Natural killer cell (primary cell): ENCODE results near the gene NCOA1. TPM values are rescaled to one million over a fixed set of nuclear protein-coding genes. Genes with fewer than 3 reads are reported as not detected.
A peak's percentile ranks its signal among the peaks of the same experiment; 100 is the strongest.

ENCODE experiments used
- ATAC-seq, 3 donors: fragments of 150-1000 bp in 2 of 3; fragments of 200-7000 bp in 1 of 3; cut with Tn5 transposase; 1 replicate in 1 of 3; 2 replicates in 2 of 3; pipeline ENCODE4 v1.10.0; 2021; ENCODE audit warnings: mild to moderate bottlenecking in 2 of 3, moderate library complexity in 2 of 3
- DNase-seq, 2 donors: peaks; one replicate each; pipeline versions ENCODE4 v3.0.0 to v3.0.0-alpha.2; 2013 to 2021; ENCODE audit warnings: mixed read lengths in 1 of 2
- H3K27ac ChIP-seq: one replicate; pipeline ENCODE4 v1.5.1; 2013; ENCODE audit warnings: mild to moderate bottlenecking, low read length
- H3K27me3 ChIP-seq: one replicate; pipeline ENCODE4 v1.6.1; 2013; ENCODE audit warnings: low read length; ENCODE audit not compliant: control insufficient read depth, insufficient read depth
- H3K36me3 ChIP-seq: one replicate; pipeline ENCODE4 v1.6.1; 2013; ENCODE audit warnings: low read length; ENCODE audit not compliant: control insufficient read depth, insufficient read depth
- H3K4me1 ChIP-seq: one replicate; pipeline ENCODE4 v1.6.1; 2013; ENCODE audit warnings: low read length; ENCODE audit not compliant: control insufficient read depth, insufficient read depth
- H3K4me3 ChIP-seq: one replicate; pipeline ENCODE4 v1.5.1; 2013; ENCODE audit warnings: low read length
- H3K9me3 ChIP-seq: one replicate; pipeline ENCODE4 v1.6.1; 2013; ENCODE audit warnings: low read length; ENCODE audit not compliant: control insufficient read depth, insufficient read depth
- H3K27ac Mint-ChIP-seq, 2 donors: one replicate each; pipeline ENCODE4 v1.8.0; 2022; ENCODE audit warnings: mild to moderate bottlenecking in 2 of 2, mixed read lengths in 2 of 2, moderate library complexity in 1 of 2
- H3K27me3 Mint-ChIP-seq, 2 donors: one replicate each; pipeline ENCODE4 v1.8.0; 2022; ENCODE audit warnings: low read depth in 2 of 2, mixed read lengths in 2 of 2
- H3K36me3 Mint-ChIP-seq: one replicate; pipeline ENCODE4 v1.8.0; 2022; ENCODE audit warnings: mixed read lengths
- H3K4me1 Mint-ChIP-seq, 2 donors: one replicate each; pipeline ENCODE4 v1.8.0; 2022; ENCODE audit warnings: mixed read lengths in 2 of 2
- H3K4me3 Mint-ChIP-seq: one replicate; pipeline ENCODE4 v1.8.0; 2022; ENCODE audit warnings: mild to moderate bottlenecking, moderate library complexity, mixed read lengths
- H3K9me3 Mint-ChIP-seq, 2 donors: one replicate each; pipeline ENCODE4 v1.8.0; 2022; ENCODE audit warnings: mixed read lengths in 2 of 2
- WGBS: methylation state at CpG from one replicate; pipeline ENCODE4 v1.1.7; 2013; ENCODE audit warnings: missing lambda C conversion rate; ENCODE audit not compliant: insufficient coverage; 5-methylcytosine and 5-hydroxymethylcytosine counted together
- intact Hi-C: fragments of 100-400 bp; cut with micrococcal nuclease; formaldehyde crosslinking; loops from one replicate; pipeline ENCODE4 v1.14.2; 2022
- total RNA-seq, 4 donors: library from RNA; stranded (reverse); fragments of 120-200 nt in 1 of 4; gene quantifications; one replicate each; pipeline versions ENCODE4 v1.2.3 to v1.2.4, GENCODE V29; 2013 to 2022
- TF ChIP-seq, protein P1 (sequence below): fragments of 200-600 bp; IDR thresholded peaks from one replicate; pipeline ENCODE4 v1.8.0; 2022; ENCODE audit warnings: antibody characterized with exemption

NCOA1 gene
- total RNA-seq, 3 donors from 2014 or later (not counting 1 experiment from before 2014, with no cell fraction given) = 122 to 149 (median 124) TPM

DNA sequence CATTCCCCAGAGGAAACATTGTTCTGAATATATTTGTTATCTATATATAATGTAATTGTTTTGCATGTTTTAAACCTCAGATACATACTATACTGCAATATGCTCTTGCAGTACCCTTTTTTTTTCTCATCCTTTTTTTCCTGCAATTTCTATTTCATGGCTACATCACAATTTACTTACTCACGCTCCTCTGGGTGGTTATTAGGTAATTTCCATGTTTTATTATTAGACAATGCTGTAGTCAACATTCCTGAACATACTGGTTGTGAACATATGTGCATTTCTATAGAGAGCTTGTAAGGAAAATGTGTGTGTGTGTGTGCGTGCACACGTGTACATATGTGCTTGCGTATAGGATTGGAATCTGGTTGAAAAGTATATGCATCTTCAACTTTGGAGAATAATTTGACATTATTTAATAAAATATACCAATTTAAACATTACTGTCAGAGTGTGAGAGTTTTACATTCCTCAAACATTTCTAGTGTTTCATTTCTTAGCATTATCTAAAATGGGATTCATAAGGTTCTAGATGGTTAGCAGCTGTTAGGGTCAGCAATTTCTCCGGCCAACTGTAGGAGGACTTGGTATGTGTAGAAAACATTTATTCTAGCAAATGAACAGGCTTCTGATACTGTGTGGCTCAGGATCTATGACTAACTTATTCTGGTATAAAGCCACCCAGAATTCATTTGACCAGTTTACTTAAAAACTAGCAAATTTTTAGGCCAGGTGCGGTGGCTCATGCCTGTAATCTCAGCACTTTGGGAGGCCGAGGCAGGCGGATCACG is 22.4 kb downstream of the NCOA1 start:
- Mint-ChIP-seq H3K9me3 (no peaks in the 10 kb centered on the region), H3K4me3 (peak overlapping the region; percentile 36), H3K27me3 (no peaks in the 10 kb centered on the region), H3K4me1 (peaks cover 72 to 73% of the 10 kb centered on the region in 2 donors), H3K36me3 (no peaks in the 10 kb centered on the region), H3K27ac (peak overlapping the region; percentile 27 to 79)
- H3K27ac ChIP-seq = no peak overlapping the region
- no peak overlapping the region for H3K4me3 ChIP-seq
- peaks cover 11% of the 10 kb centered on the region for H3K4me1 ChIP-seq
- no peaks in the 10 kb centered on the region for H3K27me3 ChIP-seq
- 100% methylated on average over 3 of the region's 9 CpGs for WGBS
- no peak for DNase-seq
- H3K36me3 ChIP-seq = no peaks in the 10 kb centered on the region
- intact Hi-C loops = loop anchor here (2.0 to 10.0 kb wide), 2 partner anchors 21 to 59 kb away; no protein-coding TSS in a partner anchor
- ATAC-seq = no peak
- H3K9me3 ChIP-seq = no peaks in the 10 kb centered on the region
- TF ChIP-seq, protein P1, sequence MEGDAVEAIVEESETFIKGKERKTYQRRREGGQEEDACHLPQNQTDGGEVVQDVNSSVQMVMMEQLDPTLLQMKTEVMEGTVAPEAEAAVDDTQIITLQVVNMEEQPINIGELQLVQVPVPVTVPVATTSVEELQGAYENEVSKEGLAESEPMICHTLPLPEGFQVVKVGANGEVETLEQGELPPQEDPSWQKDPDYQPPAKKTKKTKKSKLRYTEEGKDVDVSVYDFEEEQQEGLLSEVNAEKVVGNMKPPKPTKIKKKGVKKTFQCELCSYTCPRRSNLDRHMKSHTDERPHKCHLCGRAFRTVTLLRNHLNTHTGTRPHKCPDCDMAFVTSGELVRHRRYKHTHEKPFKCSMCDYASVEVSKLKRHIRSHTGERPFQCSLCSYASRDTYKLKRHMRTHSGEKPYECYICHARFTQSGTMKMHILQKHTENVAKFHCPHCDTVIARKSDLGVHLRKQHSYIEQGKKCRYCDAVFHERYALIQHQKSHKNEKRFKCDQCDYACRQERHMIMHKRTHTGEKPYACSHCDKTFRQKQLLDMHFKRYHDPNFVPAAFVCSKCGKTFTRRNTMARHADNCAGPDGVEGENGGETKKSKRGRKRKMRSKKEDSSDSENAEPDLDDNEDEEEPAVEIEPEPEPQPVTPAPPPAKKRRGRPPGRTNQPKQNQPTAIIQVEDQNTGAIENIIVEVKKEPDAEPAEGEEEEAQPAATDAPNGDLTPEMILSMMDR = no peak

DNA sequence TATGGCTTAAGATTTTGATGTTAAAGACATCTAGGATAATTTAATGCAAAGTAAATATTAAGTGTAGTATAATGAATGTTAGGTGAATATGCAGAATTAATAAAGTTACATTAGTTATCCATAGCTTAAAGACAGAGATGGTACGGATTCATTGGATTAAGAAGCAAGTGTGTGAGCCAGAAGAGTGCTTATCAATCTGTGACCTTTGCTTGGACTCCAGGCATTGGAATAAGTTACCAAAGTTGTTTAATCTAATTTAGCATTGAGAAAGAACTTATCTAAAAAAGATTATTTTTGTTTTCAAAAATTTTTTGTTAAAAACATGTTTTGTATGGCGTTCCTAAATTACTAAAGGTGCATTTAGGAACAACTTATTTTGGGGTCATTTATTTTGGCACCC is 23.8 kb downstream of the NCOA1 start:
- TF ChIP-seq, protein P1 = no peak
- no peaks in the 10 kb centered on the region for H3K27me3 ChIP-seq
- ATAC-seq (no peak), DNase-seq (no peak)
- 94% methylated on average over 1 of the region's 2 CpGs for WGBS
- Mint-ChIP-seq H3K9me3 (no peaks in the 10 kb centered on the region), H3K36me3 (no peaks in the 10 kb centered on the region), H3K4me1 (peaks cover 70 to 72% of the 10 kb centered on the region in 2 donors), H3K27me3 (no peaks in the 10 kb centered on the region), H3K4me3 (no peak overlapping the region), H3K27ac (no peak overlapping the region)
- peaks cover 11% of the 10 kb centered on the region for H3K4me1 ChIP-seq
- no peak overlapping the region for H3K27ac ChIP-seq
- H3K9me3 ChIP-seq = no peaks in the 10 kb centered on the region
- H3K36me3 ChIP-seq = no peaks in the 10 kb centered on the region
- intact Hi-C loops = loop anchor here (10.0 kb wide), 1 partner anchor 60 kb away; no protein-coding TSS in a partner anchor
- H3K4me3 ChIP-seq = no peak overlapping the region

DNA sequence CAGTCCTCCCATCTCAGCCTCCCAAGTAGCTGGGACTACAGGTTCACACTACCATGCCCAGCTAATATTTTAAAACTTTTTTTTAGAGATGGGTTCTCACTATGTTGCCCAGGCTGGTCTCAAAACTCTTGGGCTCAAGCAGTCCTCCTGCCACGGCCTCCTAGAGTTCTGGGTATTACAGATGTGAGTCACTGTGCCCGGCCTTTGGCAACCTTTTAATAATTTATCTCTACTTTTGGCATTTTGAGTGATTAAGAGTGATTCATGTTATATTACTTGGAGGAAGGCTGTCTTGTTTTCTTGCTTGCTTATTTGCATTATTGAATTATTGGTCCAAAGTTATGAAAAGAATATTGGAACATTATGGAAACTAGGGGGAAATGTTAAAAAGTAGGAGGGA is 24.3 kb downstream of the NCOA1 start:
- intact Hi-C loops = loop anchor here (10.0 kb wide), 1 partner anchor 61 kb away; no protein-coding TSS in a partner anchor
- H3K4me3 Mint-ChIP-seq = peak overlapping the region; percentile 17
- DNase-seq (no peak), ATAC-seq (no peak)
- 0% methylated on average over 1 of the region's 2 CpGs for WGBS
- peaks cover 11% of the 10 kb centered on the region for H3K4me1 ChIP-seq
- H3K36me3 ChIP-seq = no peaks in the 10 kb centered on the region
- no peaks in the 10 kb centered on the region for H3K36me3 Mint-ChIP-seq
- H3K4me1 Mint-ChIP-seq = peaks cover 72 to 73% of the 10 kb centered on the region in 2 donors
- H3K27ac Mint-ChIP-seq = peak overlapping the region; percentile 73 to 74
- H3K27me3 ChIP-seq = no peaks in the 10 kb centered on the region
- no peaks in the 10 kb centered on the region for H3K27me3 Mint-ChIP-seq
- TF ChIP-seq, protein P1 = no peak
- no peaks in the 10 kb centered on the region for H3K9me3 ChIP-seq
- no peaks in the 10 kb centered on the region for H3K9me3 Mint-ChIP-seq
- H3K27ac ChIP-seq = no peak overlapping the region
- H3K4me3 ChIP-seq = no peak overlapping the region
